ENCODE measurements around the gene ZNF488.
"Not testable (repeated sequence)": the region's sequence is repeated elsewhere in the genome, so short reads cannot be mapped to it uniquely, and the experiment has no call there.

ZNF488 gene

GRCh38 chr10:47384148-47384921 lies at the start of gene ZNF488:
Gene ZNF488 (minus strand): TSS chr10:47384293. CDS start chr10:47368829, 15,464 bp downstream.
- DNase-seq = peak; percentile 73 to 75

DNA sequence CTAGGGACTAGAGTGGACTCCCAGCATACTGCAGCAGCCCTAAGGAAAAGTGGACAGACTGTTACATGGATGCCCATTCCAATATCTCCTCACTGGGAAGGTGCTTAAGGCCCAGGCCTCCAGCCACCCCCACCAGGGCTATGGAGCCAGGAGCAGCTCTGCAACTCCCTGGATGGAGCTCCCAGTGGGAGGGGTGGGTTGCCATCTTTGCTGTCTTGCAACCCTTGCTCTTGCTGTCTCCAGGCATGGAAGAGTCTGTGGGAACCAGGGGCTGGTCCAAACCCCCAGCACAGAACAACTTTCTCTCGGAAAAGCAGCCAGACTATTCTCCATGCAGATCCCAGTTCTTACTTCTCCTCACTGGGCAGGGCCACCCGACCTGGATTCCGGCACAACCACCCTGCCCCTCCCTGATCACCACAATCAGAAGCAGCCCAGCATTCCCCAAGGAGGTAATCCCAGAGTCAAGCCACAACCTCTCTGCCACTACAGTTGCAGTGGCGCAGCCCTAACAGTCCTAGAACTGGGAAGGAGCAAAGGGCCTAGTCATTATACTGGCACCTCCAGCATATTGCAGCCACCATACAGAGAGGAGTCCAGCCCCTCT lies 41.8 kb upstream of the ZNF488 start:
- no peak for DNase-seq

DNA sequence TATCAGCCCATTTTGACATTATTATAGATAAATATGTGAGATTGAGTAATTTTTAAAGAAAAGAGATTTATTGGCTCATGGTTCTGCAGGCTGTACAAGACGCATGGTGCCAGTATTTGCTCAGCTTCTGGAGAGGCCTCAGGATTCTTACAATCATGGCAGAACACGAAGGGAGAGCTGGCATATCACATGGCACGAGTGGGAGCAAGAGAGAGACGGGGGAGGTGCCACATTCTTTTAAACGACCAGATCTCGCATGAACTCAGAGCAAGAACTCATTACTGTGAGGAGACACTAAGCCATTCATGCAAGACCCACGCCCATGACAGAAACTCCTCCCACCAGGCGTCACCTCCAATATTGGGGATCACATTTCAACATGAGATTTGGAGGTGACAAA lies 40.1 kb upstream of the ZNF488 start:
- no peak for DNase-seq

DNA sequence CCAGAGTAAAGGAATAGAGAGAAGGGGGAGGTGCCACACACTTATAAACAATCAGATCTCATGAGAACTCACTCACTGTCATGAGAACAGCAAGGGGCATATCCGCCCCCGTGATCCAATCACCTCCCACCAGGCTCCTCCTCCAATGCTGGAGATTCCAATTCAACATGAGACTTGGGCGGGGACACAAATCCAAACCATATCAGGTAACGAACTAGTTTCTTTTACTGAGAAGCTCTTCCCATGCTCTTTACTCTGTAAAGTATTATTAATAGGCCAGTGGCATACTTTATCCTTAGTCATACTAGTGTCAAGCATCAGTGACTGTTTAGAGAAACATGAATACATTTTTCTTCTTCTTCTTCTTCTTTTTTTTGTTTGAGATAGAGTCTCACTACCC lies 39.4 kb upstream of the ZNF488 start:
- no peak for DNase-seq

GRCh38 chr10:47421057-47421952 lies 37.2 kb upstream of the ZNF488 start:
- DNase-seq = no peak

DNA sequence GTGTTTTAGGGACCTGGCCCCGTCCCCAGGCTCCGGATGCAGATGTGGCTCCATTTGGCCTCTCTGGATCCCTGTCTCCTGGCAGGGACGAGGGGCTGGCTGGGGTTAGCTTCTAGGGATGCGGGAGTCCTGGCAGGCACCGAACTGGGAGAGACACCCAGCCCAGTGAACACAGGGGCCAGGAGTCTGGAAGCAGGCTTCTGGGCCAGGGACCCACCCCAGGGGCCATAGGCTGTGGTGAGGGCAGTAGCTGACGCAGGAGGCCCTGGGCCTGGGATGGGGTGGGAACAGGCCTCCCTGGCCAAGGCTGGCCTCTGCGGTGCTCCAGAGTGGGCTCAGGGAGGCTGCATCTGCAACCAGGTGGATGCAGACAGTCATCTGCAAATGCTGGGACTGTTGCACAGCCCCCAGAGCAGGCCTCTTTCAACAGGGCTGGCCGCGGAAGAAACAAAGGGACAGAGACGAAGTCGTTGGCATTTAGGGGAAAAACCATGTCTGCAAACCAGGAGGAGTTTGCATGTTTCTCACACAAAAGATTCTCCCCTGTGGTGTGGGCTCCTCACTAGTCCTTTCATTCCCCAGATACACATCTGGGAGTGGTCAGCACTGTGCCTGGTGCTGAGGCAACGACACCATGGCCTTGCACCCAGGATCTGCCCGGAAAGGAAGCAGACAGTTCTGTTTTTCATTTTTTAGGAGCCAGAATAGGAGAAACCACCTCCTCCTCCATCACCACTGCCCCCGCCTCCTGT lies 36.4 kb upstream of the ZNF488 start:
- DNase-seq = no peak

DNA sequence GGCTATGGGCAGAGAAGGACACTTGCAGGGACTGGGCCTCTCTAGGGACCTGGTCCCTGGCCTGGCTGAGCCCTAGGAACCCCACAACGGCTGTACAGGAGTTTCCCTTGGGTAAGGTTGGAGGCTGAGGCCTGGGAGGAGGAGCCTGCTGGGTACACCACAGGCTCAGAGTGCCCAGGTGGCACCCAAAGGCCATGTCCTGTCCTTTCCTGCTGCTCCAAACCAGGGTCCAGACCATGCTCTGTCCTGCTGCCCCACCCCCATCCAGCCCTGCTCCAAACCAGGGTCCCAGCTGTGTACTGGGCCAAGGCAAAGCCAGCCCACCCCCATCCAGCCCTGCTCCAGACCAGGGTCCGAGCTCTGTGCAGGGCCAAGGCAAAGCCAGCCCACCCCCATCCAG lies 35.3 kb upstream of the ZNF488 start:
- DNase-seq = no peak

DNA sequence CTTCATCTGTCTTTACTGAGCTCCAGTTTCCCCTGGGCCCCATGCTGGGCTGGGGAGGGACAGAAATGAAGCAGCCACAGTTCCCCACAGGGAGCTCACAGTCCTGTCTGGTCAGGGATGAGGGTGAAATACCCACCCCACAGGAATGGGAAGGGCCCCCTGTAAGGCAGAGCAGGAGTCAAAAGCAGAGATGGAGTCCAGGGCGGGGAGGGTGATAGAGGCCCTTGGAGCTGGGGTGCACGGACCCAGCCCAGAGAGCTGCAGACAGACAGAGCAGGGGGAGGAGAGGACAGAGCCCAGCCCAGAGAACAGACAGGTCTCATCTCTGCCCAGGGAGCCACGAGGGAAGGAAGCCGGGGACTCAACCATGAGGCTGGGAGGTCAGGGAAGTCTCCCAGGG lies 34.9 kb upstream of the ZNF488 start:
- no peak for DNase-seq

GRCh38 chr10:47418321-47418720 lies 34.2 kb upstream of the ZNF488 start:
- DNase-seq = no peak

DNA sequence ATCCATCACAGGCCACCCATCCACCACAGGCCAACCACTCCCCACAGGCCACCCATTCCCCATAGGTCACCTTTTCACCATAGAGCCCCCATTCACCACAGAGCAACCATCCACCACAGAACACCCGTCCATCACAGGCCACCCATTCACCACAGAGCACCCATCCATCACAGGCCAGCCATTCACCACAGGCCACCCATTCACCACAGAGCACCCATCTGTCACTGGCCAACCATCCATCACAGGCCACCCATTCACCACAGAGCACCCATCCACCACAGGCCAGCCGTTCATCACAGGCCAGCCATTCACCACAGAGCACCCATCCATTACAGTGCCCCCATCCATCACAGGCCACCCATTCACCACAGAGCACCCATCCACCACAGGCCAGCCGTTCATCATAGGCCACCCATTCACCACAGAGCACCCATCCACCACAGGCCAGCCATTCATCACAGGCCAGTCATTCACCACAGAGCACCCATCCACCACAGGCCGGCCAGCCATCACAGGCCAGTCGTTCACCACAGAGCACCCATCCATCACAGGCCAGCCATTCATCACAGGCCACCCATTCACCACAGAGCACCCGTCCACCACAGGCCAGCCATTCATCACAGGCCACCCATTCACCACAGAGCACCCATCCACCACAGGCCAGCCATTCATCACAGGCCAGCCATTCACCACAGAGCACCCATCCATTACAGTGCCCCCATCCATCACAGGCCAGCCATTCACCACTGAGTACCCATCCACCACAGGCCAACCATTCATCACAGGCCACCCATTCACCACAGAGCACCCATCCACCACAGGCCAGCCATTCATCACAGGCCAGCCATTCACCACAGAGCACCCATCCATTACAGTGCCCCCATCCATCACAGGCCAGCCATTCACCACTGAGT lies 32.5 kb upstream of the ZNF488 start:
- not testable (repeated sequence) for DNase-seq

DNA sequence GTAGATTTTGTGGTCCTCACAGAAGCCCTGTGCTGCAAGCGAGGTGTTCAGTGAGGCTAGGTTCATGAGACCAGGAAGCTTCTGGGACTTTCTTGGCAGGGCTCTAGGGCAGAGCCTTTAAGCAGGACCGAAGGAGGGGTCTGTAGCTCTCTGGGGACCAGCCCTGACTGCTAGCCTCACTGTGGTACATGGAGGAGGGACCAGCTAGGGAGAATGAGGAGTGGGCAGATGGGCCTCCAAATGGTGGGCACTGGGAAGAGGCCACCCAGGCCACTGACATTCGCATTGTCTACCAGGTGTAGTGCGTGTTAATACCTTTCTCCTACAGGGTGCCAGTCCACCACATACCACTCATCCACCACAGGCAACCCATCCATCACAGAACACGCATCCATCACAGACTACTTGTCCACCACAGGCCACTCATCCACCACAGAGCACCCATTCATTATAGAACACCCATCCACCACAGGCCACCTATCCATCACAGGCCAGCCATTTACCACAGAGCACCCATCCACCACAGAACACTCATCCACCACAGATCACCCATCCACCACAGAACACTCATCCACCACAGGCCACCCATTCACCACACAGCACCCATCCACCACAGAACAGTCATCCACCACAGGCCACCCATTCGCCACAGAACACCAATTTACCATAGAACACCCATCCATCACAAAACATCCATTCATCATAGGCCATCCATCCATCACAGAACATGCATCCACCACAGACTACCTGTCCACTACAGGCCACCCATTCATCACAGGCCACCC lies 31.6 kb upstream of the ZNF488 start:
- DNase-seq = no peak

GRCh38 chr10:47414752-47415519 lies 30.8 kb upstream of the ZNF488 start:
- no peak for DNase-seq

GRCh38 chr10:47414227-47414592 lies 30.1 kb upstream of the ZNF488 start:
- DNase-seq = no peak

- DNase-seq = no peak
These were observed 29.6 kb upstream of the ZNF488 start for GRCh38 chr10:47413531-47414226.

- DNase-seq = no peak
These were observed 28.8 kb upstream of the ZNF488 start for GRCh38 chr10:47412869-47413268.

GRCh38 chr10:47412177-47412730 lies 28.2 kb upstream of the ZNF488 start:
- DNase-seq = no peak

DNA sequence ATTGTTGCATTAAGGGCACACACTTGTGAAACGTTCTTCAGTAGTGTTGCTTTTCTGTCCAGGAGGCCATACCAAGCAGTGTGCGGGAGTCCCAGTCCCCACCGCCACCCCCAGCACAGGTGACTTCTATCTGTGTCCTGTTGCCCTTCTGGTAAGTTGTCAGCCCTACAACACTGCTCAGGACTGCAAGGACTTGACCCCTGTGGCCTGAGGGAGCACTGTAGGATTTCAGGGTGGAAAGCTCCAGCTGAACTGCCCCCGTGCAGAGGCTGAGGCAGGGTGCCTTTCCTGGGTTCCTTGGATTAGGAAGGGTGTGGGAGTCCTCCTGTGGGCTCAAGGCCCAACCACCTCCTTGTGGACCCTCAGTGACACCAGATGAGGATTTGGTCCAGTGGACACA lies 26.8 kb upstream of the ZNF488 start:
- no peak for DNase-seq

- no peak for DNase-seq
These were observed 26.2 kb upstream of the ZNF488 start for GRCh38 chr10:47410271-47410670.

DNA sequence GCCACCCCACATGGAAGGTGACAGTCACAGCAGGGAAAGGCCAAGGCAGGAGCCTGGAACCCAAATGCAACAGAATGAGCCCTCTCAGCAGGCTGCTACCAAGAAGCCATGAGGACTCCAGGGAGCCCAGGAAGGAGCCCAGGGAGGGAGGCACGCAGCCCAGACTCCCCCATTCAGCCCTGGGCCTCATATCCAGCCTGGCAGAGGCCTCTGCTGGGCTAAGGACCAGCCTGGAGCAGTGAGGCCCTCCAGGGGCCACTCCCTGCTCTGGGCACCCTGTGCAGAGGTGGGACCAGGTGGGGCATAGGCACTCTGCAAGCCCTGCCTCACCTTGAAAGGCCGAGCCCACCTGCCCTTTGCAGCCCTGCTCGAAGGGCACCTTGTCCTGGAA lies 25.8 kb upstream of the ZNF488 start:
- DNase-seq = no peak

All from stimulated activated CD4-positive, alpha-beta T cell treated with anti-CD3 and anti-CD28 coated beads, Interleukin-4, amount 100 ng/mL, for 4 hours (primary cell).